Astrocyte (in vitro differentiated cells and primary cell): ENCODE measurements around the gene KIF20B. TPM values are rescaled to one million over a fixed set of nuclear protein-coding genes. Genes with fewer than 3 reads are reported as not detected.

Source experiments
- DNase-seq: peaks from one replicate; pipeline ENCODE4 v3.0.0-alpha.2; 2010; ENCODE audit warnings: low read depth
- FAIRE-seq: peaks from 2 replicates; lab custom pipeline; 2011; peaks lifted over from hg19 to GRCh38; lab: Jason Lieb, UNC
- H2AFZ ChIP-seq: 2 replicates; pipeline ENCODE4 v1.6.0; 2012; ENCODE audit warnings: low read depth, low read length, inconsistent platforms
- H3K27ac ChIP-seq: 2 replicates; pipeline ENCODE4 v1.5.1; 2011; ENCODE audit warnings: low read depth, low read length, inconsistent platforms
- H3K27me3 ChIP-seq: 2 replicates; pipeline ENCODE4 v1.6.0; 2011; ENCODE audit warnings: low read length, inconsistent platforms; ENCODE audit not compliant: insufficient read depth
- H3K36me3 ChIP-seq: 2 replicates; pipeline ENCODE4 v1.5.1; 2011; ENCODE audit warnings: low read length, inconsistent platforms; ENCODE audit not compliant: insufficient read depth
- H3K4me1 ChIP-seq: 2 replicates; pipeline ENCODE4 v1.5.1; 2011; ENCODE audit warnings: low read length, inconsistent platforms; ENCODE audit not compliant: insufficient read depth
- H3K4me2 ChIP-seq: 2 replicates; pipeline ENCODE4 v1.6.0; 2012; ENCODE audit warnings: low read length, inconsistent platforms
- H3K4me3 ChIP-seq: 2 replicates; pipeline ENCODE4 v1.5.1; 2011; ENCODE audit warnings: low read depth, mild to moderate bottlenecking, low read length, inconsistent platforms; ENCODE audit not compliant: insufficient read depth
- H3K79me2 ChIP-seq: 2 replicates; pipeline ENCODE4 v1.6.0; 2012; ENCODE audit warnings: mild to moderate bottlenecking, low read length, inconsistent platforms; ENCODE audit not compliant: insufficient read depth
- H3K9ac ChIP-seq: 2 replicates; pipeline ENCODE4 v1.6.0; 2012; ENCODE audit warnings: mild to moderate bottlenecking, low read length, inconsistent platforms
- H3K9me3 ChIP-seq: 2 replicates; pipeline ENCODE4 v1.5.1; 2012; ENCODE audit warnings: low read depth, mild to moderate bottlenecking, low read length, inconsistent platforms; ENCODE audit not compliant: insufficient read depth
- H4K20me1 ChIP-seq: 2 replicates; pipeline ENCODE4 v1.6.0; 2012; ENCODE audit warnings: low read length, inconsistent platforms; ENCODE audit not compliant: insufficient read depth
- H3K27ac Mint-ChIP-seq: one replicate; pipeline ENCODE4 v1.8.0; 2021; ENCODE audit warnings: mild to moderate bottlenecking, mixed read lengths; ENCODE audit not compliant: unreplicated experiment
- H3K27me3 Mint-ChIP-seq: one replicate; pipeline ENCODE4 v1.8.0; 2021; ENCODE audit warnings: low read depth, mixed read lengths; ENCODE audit not compliant: unreplicated experiment
- H3K36me3 Mint-ChIP-seq: one replicate; pipeline ENCODE4 v1.8.0; 2021; ENCODE audit warnings: low read depth, mixed read lengths; ENCODE audit not compliant: unreplicated experiment
- H3K4me1 Mint-ChIP-seq: one replicate; pipeline ENCODE4 v1.8.0; 2021; ENCODE audit warnings: low read depth, mixed read lengths; ENCODE audit not compliant: unreplicated experiment
- H3K4me3 Mint-ChIP-seq: one replicate; pipeline ENCODE4 v1.8.0; 2021; ENCODE audit warnings: mild to moderate bottlenecking, moderate library complexity, mixed read lengths; ENCODE audit not compliant: unreplicated experiment
- H3K9me3 Mint-ChIP-seq: one replicate; pipeline ENCODE4 v1.8.0; 2021; ENCODE audit warnings: mild to moderate bottlenecking, mixed read lengths; ENCODE audit not compliant: unreplicated experiment
- EZH2 ChIP-seq: IDR thresholded peaks from 2 replicates; pipeline ENCODE4 v1.6.1; 2012; ENCODE audit warnings: mild to moderate bottlenecking, low read length, inconsistent platforms; ENCODE audit not compliant: insufficient read depth
- total RNA-seq: library from RNA; stranded (reverse); gene quantifications from 2 replicates; pipeline ENCODE4 v1.2.1, GENCODE V29; 2021
- TF ChIP-seq, protein P1 (sequence below): IDR thresholded peaks from 2 replicates; pipeline ENCODE4 v1.5.1; 2011; ENCODE audit warnings: low read depth, mild to moderate bottlenecking, inconsistent platforms, low read length, moderate library complexity; ENCODE audit not compliant: insufficient read depth

Gene KIF20B
- total RNA-seq, 1 donor from 2014 or later: 7.1 TPM

DNA sequence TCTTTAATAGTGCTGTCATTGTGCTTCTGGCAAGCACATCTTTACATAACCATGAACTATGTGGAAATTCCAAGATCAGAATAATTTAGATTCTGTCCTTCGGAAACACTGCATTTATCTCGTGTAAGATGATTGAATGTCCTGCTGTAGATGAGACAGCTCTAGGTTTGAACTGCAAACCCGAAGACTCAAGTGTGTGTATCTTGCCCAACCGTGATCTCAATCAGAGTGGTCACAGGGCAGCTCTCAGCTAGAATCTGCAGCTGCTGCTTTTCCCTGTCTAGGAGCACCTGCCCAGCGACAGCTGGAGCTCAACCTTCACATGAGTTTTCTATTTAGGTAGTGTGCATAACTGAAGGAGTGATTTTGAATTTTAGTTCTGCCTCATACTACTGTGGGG is 17.5 kb upstream of the KIF20B start:
- Mint-ChIP-seq H3K36me3 (no peaks in the 10 kb centered on the region), H3K27ac (no peak overlapping the region), H3K27me3 (no peaks in the 10 kb centered on the region), H3K9me3 (no peaks in the 10 kb centered on the region), H3K4me1 (no peaks in the 10 kb centered on the region), H3K4me3 (no peak overlapping the region)
- no peak overlapping the region for H3K4me2 ChIP-seq
- no peaks in the 10 kb centered on the region for H3K27me3 ChIP-seq
- TF ChIP-seq, protein P1, sequence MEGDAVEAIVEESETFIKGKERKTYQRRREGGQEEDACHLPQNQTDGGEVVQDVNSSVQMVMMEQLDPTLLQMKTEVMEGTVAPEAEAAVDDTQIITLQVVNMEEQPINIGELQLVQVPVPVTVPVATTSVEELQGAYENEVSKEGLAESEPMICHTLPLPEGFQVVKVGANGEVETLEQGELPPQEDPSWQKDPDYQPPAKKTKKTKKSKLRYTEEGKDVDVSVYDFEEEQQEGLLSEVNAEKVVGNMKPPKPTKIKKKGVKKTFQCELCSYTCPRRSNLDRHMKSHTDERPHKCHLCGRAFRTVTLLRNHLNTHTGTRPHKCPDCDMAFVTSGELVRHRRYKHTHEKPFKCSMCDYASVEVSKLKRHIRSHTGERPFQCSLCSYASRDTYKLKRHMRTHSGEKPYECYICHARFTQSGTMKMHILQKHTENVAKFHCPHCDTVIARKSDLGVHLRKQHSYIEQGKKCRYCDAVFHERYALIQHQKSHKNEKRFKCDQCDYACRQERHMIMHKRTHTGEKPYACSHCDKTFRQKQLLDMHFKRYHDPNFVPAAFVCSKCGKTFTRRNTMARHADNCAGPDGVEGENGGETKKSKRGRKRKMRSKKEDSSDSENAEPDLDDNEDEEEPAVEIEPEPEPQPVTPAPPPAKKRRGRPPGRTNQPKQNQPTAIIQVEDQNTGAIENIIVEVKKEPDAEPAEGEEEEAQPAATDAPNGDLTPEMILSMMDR: no peak
- TF ChIP-seq EZH2: no peak
- H3K79me2 ChIP-seq: no peaks in the 10 kb centered on the region
- no peaks in the 10 kb centered on the region for H3K36me3 ChIP-seq
- H3K4me3 ChIP-seq: no peak overlapping the region
- FAIRE-seq: no peak
- H4K20me1 ChIP-seq: no peaks in the 10 kb centered on the region
- no peak overlapping the region for H2AFZ ChIP-seq
- H3K27ac ChIP-seq: no peak overlapping the region
- no peak for DNase-seq
- no peaks in the 10 kb centered on the region for H3K9me3 ChIP-seq
- H3K4me1 ChIP-seq: peaks cover 2% of the 10 kb centered on the region
- H3K9ac ChIP-seq: no peak overlapping the region

DNA sequence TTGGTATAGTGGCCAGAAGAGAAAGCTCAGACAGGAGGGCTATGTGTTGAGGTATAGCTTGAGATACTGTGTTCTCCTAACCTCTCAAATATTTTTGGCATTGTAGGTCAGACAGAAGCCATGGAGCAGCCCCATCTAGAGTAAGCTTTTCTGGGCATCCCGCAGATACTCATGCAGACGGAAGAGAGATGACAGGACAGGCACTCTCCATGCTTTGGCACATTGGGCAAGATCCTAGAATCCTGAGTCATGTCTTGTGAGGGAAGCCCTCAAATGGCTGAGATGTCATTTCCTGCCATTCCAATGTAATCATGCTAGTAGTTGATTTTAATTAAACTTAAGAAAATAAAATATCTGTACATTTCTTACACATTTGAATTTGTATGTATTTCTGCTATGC is 16.8 kb upstream of the KIF20B start:
- Histone ChIP-seq H3K36me3 (no peaks in the 10 kb centered on the region), H3K27me3 (no peaks in the 10 kb centered on the region), H3K79me2 (no peaks in the 10 kb centered on the region), H3K9me3 (no peaks in the 10 kb centered on the region), H4K20me1 (no peaks in the 10 kb centered on the region), H2AFZ (no peak overlapping the region), H3K27ac (no peak overlapping the region), H3K4me2 (no peak overlapping the region), H3K4me1 (peaks cover 2% of the 10 kb centered on the region), H3K4me3 (no peak overlapping the region), H3K9ac (no peak overlapping the region)
- no peaks in the 10 kb centered on the region for H3K36me3 Mint-ChIP-seq
- no peak overlapping the region for H3K27ac Mint-ChIP-seq
- no peak for FAIRE-seq
- TF ChIP-seq EZH2: no peak
- TF ChIP-seq, protein P1: no peak
- no peak overlapping the region for H3K4me3 Mint-ChIP-seq
- no peaks in the 10 kb centered on the region for H3K4me1 Mint-ChIP-seq
- H3K27me3 Mint-ChIP-seq: no peaks in the 10 kb centered on the region
- H3K9me3 Mint-ChIP-seq: no peaks in the 10 kb centered on the region
- no peak for DNase-seq

DNA sequence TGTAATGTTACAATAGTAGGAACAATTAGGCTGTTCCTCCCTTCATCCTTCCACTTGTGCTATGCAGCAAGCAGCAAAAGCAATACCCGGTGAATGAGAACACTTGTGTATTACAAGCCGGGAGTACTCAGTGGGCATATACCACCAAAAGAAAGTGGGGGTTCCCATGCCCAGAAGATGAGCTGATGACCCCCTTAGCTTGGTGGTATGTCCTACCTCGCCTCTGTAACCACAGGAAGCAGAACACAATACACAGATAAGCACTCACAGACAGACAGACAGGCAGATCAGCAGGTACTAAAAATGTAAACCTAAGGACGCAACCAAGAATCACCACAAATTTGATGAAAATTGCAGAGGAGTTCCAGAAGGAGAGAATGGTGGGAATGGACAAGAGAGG is 15.5 kb upstream of the KIF20B start:
- Histone ChIP-seq H3K27me3 (no peaks in the 10 kb centered on the region), H3K9ac (no peak overlapping the region), H3K4me3 (no peak overlapping the region), H3K27ac (no peak overlapping the region), H3K9me3 (no peaks in the 10 kb centered on the region), H3K79me2 (no peaks in the 10 kb centered on the region), H3K4me2 (no peak overlapping the region), H3K4me1 (peaks cover 2% of the 10 kb centered on the region), H3K36me3 (no peaks in the 10 kb centered on the region), H4K20me1 (no peaks in the 10 kb centered on the region), H2AFZ (no peak overlapping the region)
- no peak for TF ChIP-seq EZH2
- TF ChIP-seq, protein P1: no peak
- no peaks in the 10 kb centered on the region for H3K36me3 Mint-ChIP-seq
- FAIRE-seq: no peak
- no peak for DNase-seq
- no peak overlapping the region for H3K27ac Mint-ChIP-seq
- H3K27me3 Mint-ChIP-seq: no peaks in the 10 kb centered on the region
- no peaks in the 10 kb centered on the region for H3K4me1 Mint-ChIP-seq
- H3K9me3 Mint-ChIP-seq: no peaks in the 10 kb centered on the region
- no peak overlapping the region for H3K4me3 Mint-ChIP-seq
